Cortex of kidney (tissue), 1 donor: ENCODE data around the gene SDK1.
"Not testable (repeated sequence)": the region's sequence is repeated elsewhere in the genome, so short reads cannot be mapped to it uniquely, and the experiment has no call there.

Experiments used
- DNase-seq: peaks from one replicate; lab custom pipeline; 2025; lab: John Stamatoyannopoulos, UW

The SDK1 gene

GRCh38 chr7:3955751-3956696, 655.0 kb downstream of the SDK1 start:
- no peak for DNase-seq

GRCh38 chr7:3956949-3957348, 655.9 kb downstream of the SDK1 start:
- no peak for DNase-seq

- DNase-seq: no peak
Measured at GRCh38 chr7:3957472-3958108, 656.5 kb downstream of the SDK1 start.

- DNase-seq: no peak
Measured at GRCh38 chr7:3958109-3958483, 657.0 kb downstream of the SDK1 start.

- DNase-seq: no peak
Measured at GRCh38 chr7:3959364-3959763, 658.3 kb downstream of the SDK1 start.

GRCh38 chr7:3960050-3960763, 659.2 kb downstream of the SDK1 start:
- DNase-seq: no peak

- DNase-seq: no peak
Measured at GRCh38 chr7:3960942-3961341, 659.9 kb downstream of the SDK1 start.

GRCh38 chr7:3961857-3962503, 660.9 kb downstream of the SDK1 start:
- DNase-seq: no peak

- not testable (repeated sequence) for DNase-seq
Measured at GRCh38 chr7:3963768-3964167, 662.7 kb downstream of the SDK1 start.

GRCh38 chr7:3964980-3965606, 664.0 kb downstream of the SDK1 start:
- DNase-seq: no peak

- DNase-seq: no peak
Measured at GRCh38 chr7:3965794-3966395, 664.8 kb downstream of the SDK1 start.

GRCh38 chr7:3968234-3968633, 667.2 kb downstream of the SDK1 start:
- DNase-seq: no peak

GRCh38 chr7:3969286-3969685, 668.2 kb downstream of the SDK1 start:
- no peak for DNase-seq

GRCh38 chr7:3971323-3971722, 670.3 kb downstream of the SDK1 start:
- DNase-seq: no peak

GRCh38 chr7:3973264-3973663, 672.2 kb downstream of the SDK1 start:
- DNase-seq: no peak

- no peak for DNase-seq
Measured at GRCh38 chr7:3974329-3974728, 673.3 kb downstream of the SDK1 start.

- no peak for DNase-seq
Measured at GRCh38 chr7:3975371-3975770, 674.3 kb downstream of the SDK1 start.

GRCh38 chr7:3977391-3977790, 676.3 kb downstream of the SDK1 start:
- no peak for DNase-seq

- no peak for DNase-seq
Measured at GRCh38 chr7:3978839-3979238, 677.8 kb downstream of the SDK1 start.

GRCh38 chr7:3979611-3980299, 678.7 kb downstream of the SDK1 start:
- DNase-seq: no peak

- no peak for DNase-seq
Measured at GRCh38 chr7:3980300-3980643, 679.2 kb downstream of the SDK1 start.
